HG03460 (cell line): ENCODE measurements around the gene C1QTNF8.
"Not testable (repeated sequence)": the region's sequence is repeated elsewhere in the genome, so short reads cannot be mapped to it uniquely, and the experiment has no call there.

ENCODE experiments used
- ATAC-seq: cut with Tn5 transposase; IDR thresholded peaks from one replicate; pipeline ENCODE4 v1.9.1; 2021; ENCODE audit not compliant: unreplicated experiment

The C1QTNF8 gene

GRCh38 chr16:1094601-1095449 lies 1.2 kb downstream of the C1QTNF8 start:
- ATAC-seq, result no peak

GRCh38 chr16:1094124-1094479 lies 1.9 kb downstream of the C1QTNF8 start:
- no peak for ATAC-seq

- ATAC-seq, result no peak
These were observed 2.5 kb downstream of the C1QTNF8 start for GRCh38 chr16:1093284-1094123.

- ATAC-seq, result not testable (repeated sequence)
These were observed 3.3 kb downstream of the C1QTNF8 start for GRCh38 chr16:1092685-1093283.

- no peak for ATAC-seq
These were observed 4.0 kb downstream of the C1QTNF8 start for GRCh38 chr16:1091992-1092552.

- ATAC-seq, result no peak
These were observed 5.1 kb downstream of the C1QTNF8 start for GRCh38 chr16:1090620-1091587.

- ATAC-seq, result no peak
These were observed 6.0 kb downstream of the C1QTNF8 start for GRCh38 chr16:1089822-1090619.

GRCh38 chr16:1089439-1089821 lies 6.6 kb downstream of the C1QTNF8 start:
- no peak for ATAC-seq

GRCh38 chr16:1088295-1089170 lies 7.5 kb downstream of the C1QTNF8 start:
- no peak for ATAC-seq

GRCh38 chr16:1086443-1086842 lies 9.6 kb downstream of the C1QTNF8 start:
- ATAC-seq, result not testable (repeated sequence)

GRCh38 chr16:1084971-1085370 lies 11.1 kb downstream of the C1QTNF8 start:
- ATAC-seq, result no peak

- ATAC-seq, result no peak
These were observed 12.9 kb downstream of the C1QTNF8 start for GRCh38 chr16:1082952-1083675.

GRCh38 chr16:1082266-1082951 lies 13.6 kb downstream of the C1QTNF8 start:
- ATAC-seq, result no peak

- ATAC-seq, result no peak
These were observed 14.2 kb downstream of the C1QTNF8 start for GRCh38 chr16:1081734-1082265.

GRCh38 chr16:1080801-1081733 lies 15.0 kb downstream of the C1QTNF8 start:
- no peak for ATAC-seq
